ENCODE measurements around the gene FEM1C.

FEM1C gene

DNA sequence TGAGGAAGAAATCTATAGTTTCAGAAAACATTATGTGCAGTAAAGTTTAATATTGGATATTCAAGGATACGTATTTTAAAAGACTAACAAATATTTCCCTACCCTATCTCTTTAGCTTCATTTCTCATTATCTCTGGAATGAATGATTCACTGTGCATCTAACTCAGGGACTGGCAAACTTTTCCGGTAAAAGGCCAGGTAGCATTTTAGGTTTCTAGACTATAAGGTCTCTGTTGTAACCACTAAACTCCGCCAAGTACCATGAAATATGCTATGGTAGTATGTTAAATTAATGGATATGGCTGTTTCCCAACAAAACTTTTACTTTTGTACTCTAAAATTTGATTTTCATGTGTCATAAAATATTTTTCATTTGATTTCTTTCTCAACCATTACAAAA is 13.2 kb downstream of the FEM1C start:
- no peak overlapping the region for H3K4me3 ChIP-seq (ENCODE audit: control insufficient read depth, low read depth, low read length)
- DNase-seq (ENCODE audit: low read depth): no peak
- no peak for TF ChIP-seq CTCF (IDR thresholded peaks at IDR 0.05; ENCODE audit: control insufficient read depth, insufficient read depth, low read depth, low read length, missing control alignments)

DNA sequence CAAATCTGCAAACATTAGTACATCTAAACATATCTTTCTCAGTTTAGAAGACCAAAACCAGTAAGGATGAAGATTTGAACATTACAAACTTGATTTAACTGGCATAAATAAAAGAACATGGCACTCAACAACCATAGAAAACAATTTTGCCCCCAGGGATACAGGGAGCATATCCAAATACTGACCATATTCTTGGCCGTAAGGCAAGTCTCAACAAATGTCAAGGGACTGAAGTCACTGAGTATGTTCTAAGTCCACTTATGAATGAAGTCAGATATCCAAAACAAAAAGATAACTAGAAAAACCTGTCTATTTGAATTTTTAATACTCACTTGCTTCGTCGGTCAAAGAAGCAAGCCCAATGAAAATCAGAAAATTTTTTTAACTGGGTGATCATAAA is 14.1 kb downstream of the FEM1C start:
- no peak for TF ChIP-seq CTCF (IDR thresholded peaks at IDR 0.05; ENCODE audit: control insufficient read depth, insufficient read depth, low read depth, low read length, missing control alignments)
- DNase-seq (ENCODE audit: low read depth): no peak
- no peak overlapping the region for H3K4me3 ChIP-seq (ENCODE audit: control insufficient read depth, low read depth, low read length)

DNA sequence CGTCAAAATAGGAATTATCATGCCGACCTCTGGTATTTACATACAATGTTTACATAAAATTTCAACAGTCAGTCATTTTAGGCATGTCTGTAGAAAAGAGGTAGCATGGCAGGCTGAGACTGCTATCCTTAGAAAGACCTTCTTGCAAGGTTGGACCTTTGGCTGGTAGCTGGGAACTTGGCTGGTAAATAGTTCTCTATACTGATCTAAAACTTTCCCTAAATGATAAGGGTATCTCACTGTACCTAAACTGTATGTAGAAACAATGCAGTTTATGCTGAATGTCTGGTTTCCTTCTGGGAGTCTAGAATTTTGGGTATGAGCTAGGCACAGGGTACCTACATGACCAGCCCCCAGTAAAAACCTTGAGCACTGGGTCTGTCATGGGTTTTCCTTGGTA is 18.0 kb downstream of the FEM1C start:
- no peak for DNase-seq (ENCODE audit: low read depth)
- TF ChIP-seq CTCF (IDR thresholded peaks at IDR 0.05; ENCODE audit: control insufficient read depth, insufficient read depth, low read depth, low read length, missing control alignments): no peak
- no peak overlapping the region for H3K4me3 ChIP-seq (ENCODE audit: control insufficient read depth, low read depth, low read length)

DNA sequence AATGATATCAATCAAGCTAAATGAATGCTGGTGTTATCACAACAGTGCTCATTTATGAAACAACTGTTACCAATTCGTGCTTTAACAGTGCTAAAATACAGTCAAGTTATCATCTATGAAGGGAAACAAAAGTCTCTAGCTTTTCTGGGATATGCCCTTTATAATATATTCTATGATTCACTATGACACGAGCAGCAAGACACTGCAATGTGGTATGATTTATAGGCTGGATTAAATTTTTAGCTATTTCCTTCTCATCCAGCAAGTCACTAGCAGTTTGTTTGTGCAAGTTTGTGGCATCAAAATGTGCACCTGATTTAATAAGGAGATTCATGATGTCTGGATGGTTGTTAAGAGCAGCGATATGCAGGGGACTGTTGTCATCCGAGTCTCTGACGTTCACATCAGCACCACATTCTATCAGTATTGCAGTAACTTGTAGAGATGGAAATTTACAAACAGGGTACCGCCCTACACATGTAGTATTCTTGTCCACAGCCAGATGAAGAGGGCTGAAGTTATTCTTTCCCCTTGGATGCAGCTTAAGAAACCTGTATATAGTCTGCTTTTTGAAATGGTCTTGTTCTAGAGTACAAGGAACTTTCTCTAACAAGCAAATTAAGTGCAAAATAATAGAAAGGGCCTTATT is 20.3 kb downstream of the FEM1C start:
- TF ChIP-seq CTCF (IDR thresholded peaks at IDR 0.05; ENCODE audit: control insufficient read depth, insufficient read depth, low read depth, low read length, missing control alignments): no peak
- DNase-seq (ENCODE audit: low read depth): no peak
- no peak overlapping the region for H3K4me3 ChIP-seq (ENCODE audit: control insufficient read depth, low read depth, low read length)

- H3K4me3 ChIP-seq (ENCODE audit: control insufficient read depth, low read depth, low read length): no peak overlapping the region
- DNase-seq (ENCODE audit: low read depth): no peak
- TF ChIP-seq CTCF (IDR thresholded peaks at IDR 0.05; ENCODE audit: control insufficient read depth, insufficient read depth, low read depth, low read length, missing control alignments): no peak
These were observed 21.7 kb downstream of the FEM1C start for GRCh38 chr5:115522832-115523403.

- no peak for TF ChIP-seq CTCF (IDR thresholded peaks at IDR 0.05; ENCODE audit: control insufficient read depth, insufficient read depth, low read depth, low read length, missing control alignments)
- H3K4me3 ChIP-seq (ENCODE audit: control insufficient read depth, low read depth, low read length): no peak overlapping the region
- DNase-seq (ENCODE audit: low read depth): no peak
These were observed 24.4 kb downstream of the FEM1C start for GRCh38 chr5:115520191-115520590.

Data from AG09309 (cell line).